ACHN (cell line): Measurements from ENCODE around the gene IFI27.

Experiments used
- DNase-seq: peaks from one replicate; pipeline ENCODE4 v3.0.0-alpha.2; 2015
- in situ Hi-C: cut with HindIII; loops from 2 replicates; pipeline ENCODE4 v1.10.0; 2017; ENCODE audit warnings: low sequenced_read_pairs, low pct_ligation_motif_present, low pct_unique_long_range_greater_than_20kb

The IFI27 gene

DNA sequence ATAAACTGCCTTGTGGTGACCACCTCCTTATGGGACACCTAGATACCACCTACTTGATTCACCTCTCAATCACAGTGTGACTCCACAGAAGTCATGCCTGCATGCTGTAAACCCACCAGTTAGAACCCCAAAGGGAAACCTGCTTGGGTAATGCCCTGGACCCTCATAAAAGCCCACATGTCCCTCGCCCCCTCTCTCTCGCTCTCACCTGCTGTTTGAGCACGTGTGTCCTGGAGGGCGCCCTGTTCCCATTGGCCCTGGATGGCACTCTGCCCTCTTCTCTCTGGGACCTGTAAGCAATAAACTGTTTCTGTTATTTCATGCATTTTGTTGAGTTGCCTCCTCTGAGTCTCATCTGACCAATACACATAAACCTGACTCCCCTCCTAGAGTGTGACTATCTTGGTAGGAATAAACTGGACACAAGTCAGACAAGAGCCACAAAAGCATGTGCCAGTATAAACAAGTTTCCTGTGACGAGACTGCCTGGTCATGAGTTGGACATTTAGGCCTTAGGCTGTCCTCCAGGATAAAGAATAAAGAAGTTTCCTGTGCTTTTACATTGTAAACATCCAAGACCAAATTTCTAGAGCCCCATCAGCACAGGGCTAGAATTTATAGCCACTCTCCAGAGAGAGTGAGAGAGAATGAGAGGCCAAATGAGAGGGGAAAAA, 10.3 kb downstream of the IFI27 start:
- DNase-seq, result no peak
- in situ Hi-C loops, result no loop called here

DNA sequence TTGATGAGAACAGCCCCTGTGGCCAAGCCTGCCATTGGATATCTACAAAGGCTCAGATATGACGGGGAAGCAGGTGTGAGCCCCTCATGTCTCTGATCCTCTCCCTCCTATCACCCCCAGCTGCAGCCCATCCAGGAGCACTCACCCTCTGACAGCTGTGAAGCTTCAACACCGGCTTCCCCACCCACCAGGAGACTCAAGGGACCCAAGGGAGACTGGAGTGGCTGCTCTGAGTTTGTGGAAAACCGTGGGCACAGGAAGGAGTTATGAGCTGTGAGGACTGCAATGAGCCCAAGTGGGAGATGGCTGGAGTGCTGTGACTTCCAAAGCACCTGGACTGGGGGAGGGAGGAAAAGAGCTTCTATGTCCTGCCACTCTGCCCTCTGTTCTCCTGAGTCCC, 10.9 kb downstream of the IFI27 start:
- in situ Hi-C loops, result no loop called here
- no peak for DNase-seq

DNA sequence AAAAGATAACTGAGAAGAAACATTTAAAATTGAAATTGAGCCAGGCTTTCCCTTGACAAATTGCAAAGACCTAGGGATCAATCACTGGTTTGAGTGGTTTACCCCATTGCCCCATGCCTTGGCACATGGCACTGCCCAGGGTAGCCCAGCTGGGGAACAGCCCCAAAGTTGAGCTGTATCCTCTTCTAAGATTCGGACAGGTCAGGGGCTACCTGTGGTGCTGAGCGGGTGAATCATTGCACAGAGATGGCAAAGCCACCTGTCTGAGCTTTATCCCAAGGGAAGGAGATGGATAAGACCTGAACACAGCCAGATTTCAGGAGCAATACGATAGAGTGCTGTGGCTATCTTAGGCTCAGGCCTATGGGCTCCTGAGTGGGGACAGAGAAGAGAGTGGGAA, 11.9 kb downstream of the IFI27 start:
- in situ Hi-C loops, result no loop called here

DNA sequence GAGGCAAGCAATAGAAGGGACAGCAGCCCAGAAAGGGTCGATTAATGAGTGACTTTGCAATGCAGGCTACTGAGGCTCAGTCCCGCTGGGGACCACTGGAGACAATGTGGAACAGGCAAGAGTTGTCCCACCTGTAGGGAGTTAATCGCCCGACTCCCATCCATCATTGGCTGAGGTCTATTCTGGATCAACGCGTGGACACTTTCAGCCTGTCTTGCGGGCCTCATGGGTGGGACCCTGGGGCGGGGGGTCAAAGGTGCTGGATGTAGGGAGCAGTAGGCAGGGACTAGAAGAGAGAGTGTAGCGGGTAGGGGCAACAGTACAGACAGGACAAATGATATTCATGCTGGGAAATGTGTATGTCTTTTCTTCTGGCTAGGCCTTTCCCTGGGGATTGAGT, 12.8 kb downstream of the IFI27 start:
- in situ Hi-C loops, result no loop called here
- no peak for DNase-seq

More for the DNA sequence above, 11.9 kb downstream of the IFI27 start:
- no peak for DNase-seq

DNA sequence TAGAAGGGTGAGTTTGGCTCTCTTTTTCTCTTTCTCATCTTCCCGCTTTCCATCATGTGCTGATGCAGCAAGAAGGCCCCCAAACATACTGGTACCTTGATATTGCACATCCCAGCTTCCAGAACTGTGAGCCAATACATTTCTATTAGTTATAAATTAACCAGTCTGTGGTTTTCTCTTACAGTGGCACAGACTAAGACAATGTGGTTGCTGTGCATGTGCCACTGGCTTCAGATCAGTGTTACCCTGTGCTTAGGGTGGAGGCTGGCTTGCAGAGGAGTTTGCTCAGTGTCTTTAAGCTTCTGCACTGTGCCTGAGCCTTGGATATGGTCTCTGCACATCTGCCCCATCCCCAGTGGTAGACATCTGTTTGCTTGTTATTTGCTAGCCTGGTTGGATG, 13.3 kb downstream of the IFI27 start:
- in situ Hi-C loops, result no loop called here
- peak; percentile 37 for DNase-seq

DNA sequence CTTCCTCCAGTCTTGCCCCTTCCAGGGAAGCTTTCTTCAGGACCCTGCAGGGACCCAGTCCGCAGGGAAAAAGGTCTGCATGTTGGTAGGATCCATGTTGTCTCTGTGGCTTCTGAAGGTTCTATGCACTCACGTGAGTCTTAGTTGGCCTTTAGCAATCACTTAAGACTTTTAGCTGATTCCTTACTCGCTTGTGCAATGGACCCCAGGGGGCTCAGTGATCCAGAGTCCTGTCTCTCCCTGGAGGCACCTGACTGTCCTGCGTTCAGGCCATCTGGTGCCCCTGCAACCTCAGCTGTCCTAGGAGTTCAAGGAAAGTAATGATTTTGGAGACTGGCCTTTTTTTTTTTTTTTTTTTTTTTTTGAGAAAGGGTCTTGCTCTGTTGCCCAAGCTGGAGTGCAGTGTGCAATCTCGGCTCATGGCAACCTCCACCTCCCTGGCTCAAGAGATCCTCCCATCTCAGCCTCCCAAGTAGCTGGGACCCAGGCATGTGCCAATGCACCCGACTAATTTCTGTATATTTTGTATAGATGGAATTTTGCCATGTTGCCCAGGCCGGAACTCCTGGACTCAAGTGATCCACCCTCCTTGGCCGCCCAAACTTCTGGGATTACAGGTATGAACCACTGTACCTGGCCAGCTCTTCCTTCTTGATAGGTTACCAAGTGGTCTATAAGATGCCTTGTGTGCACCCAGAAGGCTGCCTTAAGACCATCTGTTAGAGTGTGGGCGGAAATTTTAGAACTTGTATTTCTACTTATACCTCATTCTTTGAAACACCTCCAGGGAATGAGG, 14.2 kb downstream of the IFI27 start:
- in situ Hi-C loops, result no loop called here
- no peak for DNase-seq

DNA sequence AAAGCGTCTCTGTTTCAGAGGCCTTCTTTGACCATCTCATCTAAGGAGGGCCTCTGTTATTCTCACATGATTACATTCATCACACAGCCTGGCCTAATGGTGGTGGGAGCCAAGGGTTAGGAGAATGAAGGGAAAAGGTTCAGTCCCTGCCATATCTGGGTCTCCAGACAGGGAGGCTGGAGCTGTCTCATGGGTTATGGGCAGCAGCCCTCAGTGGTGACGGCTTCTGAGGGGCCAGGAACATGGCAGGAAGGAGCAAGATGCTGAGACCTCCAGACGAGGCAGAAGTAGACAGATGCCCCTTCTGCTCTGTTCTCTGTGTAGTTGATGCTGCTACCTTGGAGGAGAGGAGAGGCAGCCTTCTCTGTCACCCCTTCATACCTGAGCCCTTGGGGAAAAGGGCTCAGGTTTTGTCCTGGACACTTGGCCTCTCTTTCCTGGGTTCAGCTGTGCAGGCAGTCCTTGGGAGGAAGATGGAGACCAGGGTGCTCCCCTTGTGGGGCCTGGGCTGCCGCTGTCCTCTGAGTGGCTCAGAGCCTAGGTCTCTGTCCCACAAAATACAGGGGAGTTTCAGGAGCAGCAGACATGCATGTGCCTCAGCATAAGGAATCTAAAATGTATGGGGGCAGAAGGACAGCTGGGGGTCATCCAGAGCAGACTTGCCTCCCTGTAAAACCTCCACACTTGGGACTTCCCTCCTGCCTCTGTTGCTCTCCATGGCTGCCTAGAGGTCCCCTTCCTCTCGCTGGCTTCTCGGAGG, 15.3 kb downstream of the IFI27 start:
- no peak for DNase-seq
- in situ Hi-C loops, result no loop called here

DNA sequence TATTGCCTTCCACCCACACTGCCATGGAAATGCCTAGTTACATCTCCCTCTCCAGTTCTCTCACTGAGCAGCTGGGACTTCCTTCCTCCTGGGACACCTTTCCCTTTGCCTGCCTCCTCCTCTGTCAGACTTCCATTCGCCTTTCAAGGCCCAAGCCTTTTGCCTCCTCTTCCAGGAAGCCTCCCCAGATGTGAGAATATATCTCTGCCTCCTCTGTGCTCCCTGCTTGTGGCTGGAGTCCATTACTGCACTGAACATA, 15.8 kb downstream of the IFI27 start:
- no peak for DNase-seq
- in situ Hi-C loops, result no loop called here

DNA sequence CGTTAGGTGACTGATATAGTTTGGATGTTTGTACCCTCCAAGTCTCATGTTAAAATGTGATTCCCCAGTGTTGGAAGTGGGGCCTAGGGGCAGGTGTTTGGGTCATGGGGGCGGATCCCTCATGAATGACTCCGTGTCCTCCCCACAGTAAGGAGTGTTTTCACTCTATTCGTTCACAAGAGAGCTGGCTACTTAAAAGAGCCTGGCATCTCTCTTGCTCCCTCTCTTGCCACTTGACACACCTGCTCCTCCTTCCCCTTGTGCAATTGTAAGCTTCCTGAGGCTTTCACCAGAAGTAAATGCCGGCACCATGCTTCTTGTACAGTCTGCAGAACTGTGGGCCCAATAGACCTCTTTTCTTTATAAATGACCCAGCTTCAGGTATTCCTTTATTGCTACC, 16.3 kb downstream of the IFI27 start:
- no peak for DNase-seq
- in situ Hi-C loops, result no loop called here

DNA sequence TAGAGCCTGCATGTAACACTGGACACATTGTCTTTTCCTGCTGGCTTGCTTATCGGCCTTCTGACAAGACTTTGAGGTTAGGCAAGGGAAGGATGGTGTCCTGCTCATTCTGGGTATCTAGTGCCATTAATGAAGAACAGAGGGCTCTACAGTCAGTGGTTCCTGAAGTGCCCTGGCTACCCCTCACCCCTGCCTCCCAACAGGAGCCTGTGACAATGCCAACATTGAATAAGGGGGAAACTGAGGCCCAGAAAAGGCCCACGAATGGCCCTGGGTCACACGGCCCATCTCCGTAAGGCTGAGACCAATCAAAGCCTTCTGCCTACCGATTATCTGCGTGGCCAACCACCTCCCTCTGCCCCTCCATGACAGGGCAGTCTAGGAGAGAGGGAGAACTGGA, 16.8 kb downstream of the IFI27 start:
- DNase-seq, result no peak
- in situ Hi-C loops, result no loop called here

DNA sequence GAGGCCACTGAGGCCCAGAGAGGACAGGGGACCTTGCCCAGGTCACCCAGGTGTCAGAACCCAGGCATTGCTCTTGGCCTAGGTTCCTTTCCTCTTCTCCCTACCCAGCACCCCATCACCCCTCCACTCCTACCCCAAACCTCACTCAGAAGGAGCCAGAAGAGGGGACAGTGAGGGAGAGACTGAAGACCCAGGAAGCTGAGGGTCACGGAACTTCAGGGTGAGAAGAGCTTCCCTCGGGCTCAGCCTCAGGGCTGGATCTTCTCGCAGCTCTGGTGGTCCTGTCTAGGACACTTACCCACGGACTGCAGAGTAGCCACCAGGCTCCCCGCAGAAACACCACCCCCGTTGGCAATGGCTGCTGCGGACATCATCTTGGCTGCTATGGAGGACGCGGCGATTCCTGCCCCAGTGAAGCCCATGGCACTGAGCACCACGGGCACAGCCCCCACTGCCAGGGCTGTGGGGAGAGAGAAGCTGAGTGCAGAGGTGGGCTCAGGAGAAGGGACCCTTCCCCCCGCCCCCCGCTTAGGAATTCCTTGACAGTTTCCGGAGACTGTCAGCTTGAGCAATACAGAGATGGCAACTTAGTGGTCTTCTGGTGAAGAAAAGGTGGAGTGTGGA, 17.8 kb downstream of the IFI27 start:
- in situ Hi-C loops, result no loop called here
- DNase-seq, result no peak

DNA sequence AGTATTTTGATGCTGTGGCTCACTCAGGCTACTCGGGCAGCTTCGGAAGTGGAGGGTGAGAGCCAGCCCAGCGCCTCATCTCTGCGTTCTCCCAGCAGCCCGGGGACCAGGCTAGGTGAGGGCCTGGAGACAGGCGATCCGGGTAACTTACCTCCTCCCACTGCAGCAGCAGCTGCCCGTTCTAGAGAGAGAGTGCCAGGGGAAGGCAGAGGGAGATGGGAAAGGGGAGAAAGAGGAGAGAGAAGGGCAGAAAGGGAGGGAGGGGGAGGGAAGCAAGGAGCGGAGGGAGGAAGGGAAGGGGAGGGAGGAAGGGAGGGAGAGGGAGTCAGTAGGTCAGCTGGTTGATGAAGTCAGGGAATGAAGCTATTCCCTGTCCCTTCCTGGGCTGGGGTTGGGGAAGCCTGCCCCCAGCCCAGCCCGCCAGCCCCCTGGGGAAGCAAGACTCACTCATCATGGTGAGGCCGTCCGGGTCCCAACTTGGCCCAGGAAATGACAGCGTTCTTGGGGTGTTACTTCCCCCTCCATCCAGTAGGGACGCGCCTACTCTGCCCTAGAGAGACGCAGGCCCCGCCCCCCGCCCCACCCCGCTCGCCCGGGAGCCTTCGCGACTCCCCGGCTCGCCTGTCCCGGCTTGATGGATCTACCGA, 18.7 kb downstream of the IFI27 start, which contains the start of gene IFI27L2:
Gene IFI27L2, minus strand, starts transcription at position 494 of the 647 bp plus-strand sequence. Its CDS starts 40 bp downstream, at position 454.
- in situ Hi-C loops, result no loop called here
- DNase-seq, result peak; percentile 85

DNA sequence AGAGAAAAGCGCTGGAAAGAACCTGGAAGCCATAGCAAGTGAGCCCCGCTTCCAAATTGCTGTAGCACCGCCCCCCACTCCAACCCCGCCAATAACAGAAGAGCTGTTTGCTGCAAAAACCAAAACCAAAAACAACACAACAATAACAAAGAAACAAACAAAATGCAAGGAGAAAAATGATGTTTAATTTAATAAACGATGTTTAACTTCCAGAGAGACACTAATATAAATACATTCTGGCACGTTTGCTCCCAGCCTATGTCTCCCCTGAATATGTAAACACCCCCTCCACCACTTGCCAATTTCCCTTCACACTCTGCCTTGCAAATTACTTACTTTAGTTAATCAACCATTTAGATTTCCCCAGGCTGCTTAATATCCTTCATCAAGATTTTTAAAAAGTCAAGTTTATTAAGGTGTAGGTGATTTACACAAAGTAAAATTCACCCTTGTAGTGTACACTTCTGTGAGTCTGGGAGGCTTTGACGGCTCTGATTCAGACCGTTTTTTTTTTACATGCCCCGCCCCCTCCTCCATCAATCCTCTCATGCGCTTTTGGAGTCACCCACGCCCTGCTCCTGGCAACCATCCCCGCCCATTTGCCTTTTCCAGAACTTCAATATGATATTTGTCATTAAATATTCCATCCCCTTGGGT, 19.4 kb downstream of the IFI27 start:
- in situ Hi-C loops, result no loop called here
- DNase-seq, result peak; percentile 64

DNA sequence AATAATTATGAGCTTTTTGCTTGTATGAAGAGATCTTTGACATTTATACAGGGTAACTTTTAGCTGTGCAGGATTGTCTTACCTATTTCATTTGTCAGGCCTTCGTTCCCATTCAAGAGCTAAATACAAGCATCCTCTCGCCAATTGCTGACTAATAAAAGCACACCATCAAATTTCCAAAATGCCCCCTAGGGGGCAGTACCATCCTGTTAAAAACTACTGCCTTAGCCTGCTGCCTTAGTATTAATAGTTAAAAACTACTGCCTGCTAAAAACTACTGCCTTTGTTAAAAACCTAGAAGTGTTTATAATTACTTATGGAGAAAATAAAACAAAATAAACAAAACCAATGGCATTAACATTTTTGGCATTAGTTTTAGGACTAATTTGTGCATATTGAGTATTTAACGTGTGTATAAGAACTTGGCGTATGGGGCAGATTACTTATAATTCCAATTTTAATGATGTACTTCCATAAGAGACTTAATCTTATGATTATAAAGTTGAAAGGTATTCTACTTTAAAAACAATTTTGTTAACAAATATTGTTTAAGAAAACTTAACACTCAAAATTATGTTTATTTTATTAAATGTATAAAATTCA, 21.9 kb downstream of the IFI27 start:
- in situ Hi-C loops, result no loop called here
- DNase-seq, result peak; percentile 66

DNA sequence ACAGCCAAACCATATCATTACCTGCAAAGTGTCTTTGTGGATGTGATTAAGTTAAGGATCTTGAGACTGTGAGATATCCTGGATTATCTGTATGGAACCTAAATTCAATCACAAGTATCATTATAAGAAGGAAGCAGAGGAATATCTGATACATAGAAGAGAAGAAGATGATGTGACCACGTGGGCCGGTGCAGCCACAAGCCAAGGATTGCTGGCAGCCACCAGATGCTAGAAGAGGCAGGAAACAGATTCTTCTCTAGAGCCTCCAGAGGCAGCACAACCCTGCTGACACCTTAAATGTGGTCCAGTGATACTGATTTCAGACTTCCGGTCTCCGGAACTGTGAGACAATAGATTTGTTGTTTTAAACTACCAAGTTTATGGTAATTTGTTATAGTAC, 24.9 kb downstream of the IFI27 start:
- in situ Hi-C loops, result no loop called here
- no peak for DNase-seq

DNA sequence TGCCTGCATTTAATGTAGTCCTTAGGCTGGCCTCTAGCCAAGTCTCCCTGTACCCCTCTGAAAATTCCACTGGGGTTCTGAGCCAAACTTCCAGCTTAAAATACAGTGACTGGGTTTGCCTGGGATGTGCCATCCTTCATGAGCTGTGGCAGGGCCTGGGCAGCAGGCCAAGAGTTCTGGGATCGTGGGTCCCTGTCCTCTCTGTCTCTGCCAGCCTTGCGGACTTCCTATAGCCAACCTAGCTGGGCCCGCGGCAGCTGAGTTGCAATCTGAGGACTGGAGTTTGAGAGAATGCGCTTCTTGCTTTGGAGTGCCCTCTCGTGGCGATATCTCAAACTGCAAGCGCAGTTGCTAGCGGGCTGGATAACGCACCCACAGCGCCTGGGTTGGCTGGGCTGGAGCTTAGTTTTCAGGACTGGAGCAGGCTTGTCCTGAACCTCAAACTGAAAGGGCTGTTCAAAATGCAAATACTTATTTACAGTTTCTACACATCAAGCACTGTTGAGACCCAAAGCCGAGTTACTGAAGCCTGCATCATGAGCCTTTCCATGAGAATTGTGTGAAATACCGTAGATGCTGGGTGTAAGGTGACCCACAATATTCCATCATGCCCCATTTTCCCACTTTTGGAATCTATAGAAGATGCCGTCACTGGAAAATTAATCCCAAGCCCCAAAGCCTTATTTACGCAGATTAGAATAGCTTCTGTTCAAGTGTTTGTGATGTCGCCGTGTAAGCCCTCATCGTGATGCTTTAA, 26.2 kb downstream of the IFI27 start:
- in situ Hi-C loops, result no loop called here
- peak; percentile 85 for DNase-seq

DNA sequence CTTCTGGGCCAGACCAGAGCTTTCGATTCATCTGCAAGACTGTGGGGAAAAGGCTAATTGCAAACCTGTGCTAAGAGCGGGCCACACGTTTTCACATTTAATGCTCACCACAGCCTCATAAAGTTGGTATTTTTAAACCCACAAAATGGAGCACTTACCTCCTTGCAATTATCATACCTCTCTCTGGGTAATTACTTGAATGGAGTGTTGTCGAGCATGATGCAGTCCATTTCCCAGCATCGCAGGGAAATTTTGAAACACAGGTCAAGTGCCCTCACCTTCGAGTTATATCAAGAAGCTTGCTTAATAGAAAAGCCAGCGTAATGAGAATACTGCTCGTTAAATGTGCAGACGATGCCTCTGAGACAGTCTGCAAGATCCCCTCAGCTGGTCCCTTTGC, 27.7 kb downstream of the IFI27 start:
- no peak for DNase-seq
- in situ Hi-C loops, result no loop called here
